GM19397 (cell line): ENCODE measurements around the gene R3HCC1L.

ENCODE experiments used
- ATAC-seq: cut with Tn5 transposase; IDR thresholded peaks from one replicate; pipeline ENCODE4 v1.9.1; 2021; ENCODE audit warnings: mild to moderate bottlenecking, moderate library complexity; ENCODE audit not compliant: unreplicated experiment

The R3HCC1L gene

GRCh38 chr10:98270786-98271185 is 136.3 kb downstream of the R3HCC1L start:
- ATAC-seq = no peak

- no peak for ATAC-seq
Observed at GRCh38 chr10:98272245-98272644, 137.8 kb downstream of the R3HCC1L start.

GRCh38 chr10:98272656-98273055 is 138.2 kb downstream of the R3HCC1L start:
- ATAC-seq = no peak

GRCh38 chr10:98273057-98273850 is 138.8 kb downstream of the R3HCC1L start:
- ATAC-seq = no peak

- no peak for ATAC-seq
Observed at GRCh38 chr10:98274562-98274961, 140.1 kb downstream of the R3HCC1L start.

GRCh38 chr10:98276311-98276710 is 141.9 kb downstream of the R3HCC1L start:
- ATAC-seq = no peak

GRCh38 chr10:98285416-98285815 is 151.0 kb downstream of the R3HCC1L start:
- no peak for ATAC-seq

- ATAC-seq = no peak
Observed at GRCh38 chr10:98286419-98286818, 152.0 kb downstream of the R3HCC1L start.

GRCh38 chr10:98287321-98287720 is 152.9 kb downstream of the R3HCC1L start:
- no peak for ATAC-seq

GRCh38 chr10:98289802-98290209 is 155.3 kb downstream of the R3HCC1L start:
- no peak for ATAC-seq

- ATAC-seq = no peak
Observed at GRCh38 chr10:98292971-98293370, 158.5 kb downstream of the R3HCC1L start.

GRCh38 chr10:98293550-98294269 is 159.3 kb downstream of the R3HCC1L start:
- ATAC-seq = no peak

- no peak for ATAC-seq
Observed at GRCh38 chr10:98294270-98294627, 159.8 kb downstream of the R3HCC1L start.
